Prostate gland (tissue), 2 donors: ENCODE data around the gene SLC25A48. TPM values are rescaled to one million over a fixed set of nuclear protein-coding genes. Genes with fewer than 3 reads are reported as not detected.

Experiments
- DNase-seq: peaks from one replicate; pipeline ENCODE4 v3.0.0-alpha.2; 2019; ENCODE audit warnings: low spot score
- H3K27ac ChIP-seq, 2 donors: fragments of 200-600 bp; sonication (generic); 2 replicates each; pipeline ENCODE4 v1.5.1; 2017 to 2019
- H3K27me3 ChIP-seq: fragments of 200-600 bp; sonication (generic); replicated peaks from 2 replicates; pipeline ENCODE4 v1.5.1; 2019; ENCODE audit not compliant: insufficient read depth
- H3K36me3 ChIP-seq, 2 donors: fragments of 200-600 bp; sonication (generic); 1 replicate in 1 of 2; 2 replicates in 1 of 2; pipeline versions ENCODE4 v1.5.1 to v1.8.1; 2017 to 2019
- H3K4me1 ChIP-seq: fragments of 200-600 bp; sonication (generic); replicated peaks from 2 replicates; pipeline ENCODE4 v1.5.1; 2019
- H3K4me3 ChIP-seq, 2 donors: fragments of 200-600 bp; sonication (generic); 2 replicates each; pipeline ENCODE4 v1.5.1; 2017 to 2019
- H3K9me3 ChIP-seq: fragments of 200-600 bp; sonication (generic); 2 replicates; pipeline ENCODE4 v1.5.1; 2017
- POLR2A ChIP-seq: fragments of 450-650 bp; IDR thresholded peaks from one replicate; pipeline ENCODE4 v1.6.1; 2016; ENCODE audit warnings: antibody characterized with exemption, mild to moderate bottlenecking
- POLR2AphosphoS5 ChIP-seq: sonication (generic); formaldehyde crosslinking; IDR thresholded peaks from one replicate; pipeline ENCODE4 v1.6.1; 2017; ENCODE audit warnings: antibody characterized with exemption
- WGBS: methylation state at CpG from one replicate; pipeline ENCODE4 v1.1.5; 2018; 5-methylcytosine and 5-hydroxymethylcytosine counted together
- intact Hi-C: fragments of 100-400 bp; cut with DNase I; formaldehyde crosslinking; loops from one replicate; pipeline ENCODE4 v1.14.2; 2022
- total RNA-seq, 2 donors: library from RNA; depleted of rRNA; stranded (reverse); fragments of >200 nt; gene quantifications; one replicate each; pipeline ENCODE4 v1.1.0, GENCODE V29; 2016
- TF ChIP-seq, protein P1 (sequence below), 4 experiments: fragments of 200-600 bp in 2 of 4; fragments of 450-650 bp in 2 of 4; sonication (generic) in 2 of 4; IDR thresholded peaks; 1 replicate in 3 of 4; 2 replicates in 1 of 4; pipeline ENCODE4 v1.5.1; 2016 to 2019; ENCODE audit warnings: antibody characterized with exemption in 4 of 4, mild to moderate bottlenecking in 2 of 4, moderate library complexity in 2 of 4

SLC25A48 gene
- total RNA-seq, 2 donors from 2014 or later = 0.77 to 0.85 TPM

- no peaks in the 10 kb centered on the region for H3K27me3 ChIP-seq
- WGBS = 81% methylated on average over 13 of the region's 13 CpGs
- H3K36me3 ChIP-seq = no peaks in the 10 kb centered on the region
- intact Hi-C loops = loop anchor here (5.0 kb wide), 3 partner anchors 59 to 324 kb away; no protein-coding TSS in a partner anchor
- H3K9me3 ChIP-seq = no peaks in the 10 kb centered on the region
- no peak for TF ChIP-seq POLR2A
- TF ChIP-seq, protein P1, sequence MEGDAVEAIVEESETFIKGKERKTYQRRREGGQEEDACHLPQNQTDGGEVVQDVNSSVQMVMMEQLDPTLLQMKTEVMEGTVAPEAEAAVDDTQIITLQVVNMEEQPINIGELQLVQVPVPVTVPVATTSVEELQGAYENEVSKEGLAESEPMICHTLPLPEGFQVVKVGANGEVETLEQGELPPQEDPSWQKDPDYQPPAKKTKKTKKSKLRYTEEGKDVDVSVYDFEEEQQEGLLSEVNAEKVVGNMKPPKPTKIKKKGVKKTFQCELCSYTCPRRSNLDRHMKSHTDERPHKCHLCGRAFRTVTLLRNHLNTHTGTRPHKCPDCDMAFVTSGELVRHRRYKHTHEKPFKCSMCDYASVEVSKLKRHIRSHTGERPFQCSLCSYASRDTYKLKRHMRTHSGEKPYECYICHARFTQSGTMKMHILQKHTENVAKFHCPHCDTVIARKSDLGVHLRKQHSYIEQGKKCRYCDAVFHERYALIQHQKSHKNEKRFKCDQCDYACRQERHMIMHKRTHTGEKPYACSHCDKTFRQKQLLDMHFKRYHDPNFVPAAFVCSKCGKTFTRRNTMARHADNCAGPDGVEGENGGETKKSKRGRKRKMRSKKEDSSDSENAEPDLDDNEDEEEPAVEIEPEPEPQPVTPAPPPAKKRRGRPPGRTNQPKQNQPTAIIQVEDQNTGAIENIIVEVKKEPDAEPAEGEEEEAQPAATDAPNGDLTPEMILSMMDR (IDR thresholded peaks at IDR 0.05) = no peak
- no peak for TF ChIP-seq POLR2AphosphoS5
- no peak for DNase-seq
- H3K4me3 ChIP-seq = no peak overlapping the region
- no peak overlapping the region for H3K27ac ChIP-seq
- no peaks in the 10 kb centered on the region for H3K4me1 ChIP-seq
Observed at GRCh38 chr5:135887881-135888614, 53.6 kb downstream of the SLC25A48 start.

DNA sequence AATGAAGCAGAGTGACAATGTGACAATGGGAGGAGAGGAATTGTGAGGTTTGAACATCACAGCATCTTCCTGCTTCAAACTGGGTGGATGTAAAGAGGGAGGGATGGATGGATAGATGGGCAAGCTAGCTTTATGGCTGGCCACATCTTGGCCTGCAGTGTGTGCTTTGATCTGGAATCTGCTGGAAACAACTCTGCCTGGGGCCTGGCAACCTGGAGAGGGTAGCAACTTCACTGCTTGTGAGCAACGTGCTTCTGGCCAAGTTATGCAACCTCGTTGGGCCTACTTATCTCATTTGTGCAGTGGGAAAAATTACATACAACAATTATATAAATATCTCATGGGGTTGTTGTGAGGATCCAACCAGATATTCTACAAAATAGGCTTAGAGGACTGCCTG is 55.8 kb downstream of the SLC25A48 start:
- Histone ChIP-seq H3K4me1 (no peaks in the 10 kb centered on the region), H3K27me3 (no peaks in the 10 kb centered on the region), H3K27ac (no peak overlapping the region), H3K4me3 (no peak overlapping the region), H3K9me3 (no peaks in the 10 kb centered on the region), H3K36me3 (no peaks in the 10 kb centered on the region)
- WGBS = 46% methylated on average over 2 of the region's 2 CpGs
- TF ChIP-seq POLR2A = no peak
- no peak for TF ChIP-seq POLR2AphosphoS5
- TF ChIP-seq, protein P1 (IDR thresholded peaks at IDR 0.05) = no peak
- no peak for DNase-seq
- intact Hi-C loops = no loop called here

DNA sequence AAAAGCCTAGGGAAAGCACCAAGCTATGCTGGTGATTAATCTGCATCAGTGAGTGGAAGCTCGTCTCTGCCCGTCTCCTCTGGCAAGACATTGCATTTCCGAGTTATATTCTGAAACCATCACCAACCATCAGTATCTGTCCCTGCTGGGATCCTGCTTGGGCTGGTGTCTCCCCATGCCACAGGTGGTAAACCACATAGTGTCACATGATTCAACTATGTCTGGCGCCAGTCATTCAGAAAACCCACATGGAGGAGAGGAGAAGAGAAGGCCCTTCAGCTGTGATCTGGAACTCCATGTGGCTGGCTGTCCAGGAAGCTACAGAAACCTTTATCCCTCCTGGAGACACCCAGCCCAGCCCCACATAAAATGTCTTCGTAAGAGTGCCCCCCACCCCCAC is 56.4 kb downstream of the SLC25A48 start:
- intact Hi-C loops = no loop called here
- H3K4me1 ChIP-seq = no peaks in the 10 kb centered on the region
- H3K27me3 ChIP-seq = no peaks in the 10 kb centered on the region
- H3K27ac ChIP-seq = no peak overlapping the region
- H3K4me3 ChIP-seq = no peak overlapping the region
- no peak for DNase-seq
- TF ChIP-seq POLR2AphosphoS5 (no peak), POLR2A (no peak)
- TF ChIP-seq, protein P1 (IDR thresholded peaks at IDR 0.05) = no peak
- H3K36me3 ChIP-seq = no peaks in the 10 kb centered on the region
- no peaks in the 10 kb centered on the region for H3K9me3 ChIP-seq
- 86% methylated on average over 5 of the region's 5 CpGs for WGBS

DNA sequence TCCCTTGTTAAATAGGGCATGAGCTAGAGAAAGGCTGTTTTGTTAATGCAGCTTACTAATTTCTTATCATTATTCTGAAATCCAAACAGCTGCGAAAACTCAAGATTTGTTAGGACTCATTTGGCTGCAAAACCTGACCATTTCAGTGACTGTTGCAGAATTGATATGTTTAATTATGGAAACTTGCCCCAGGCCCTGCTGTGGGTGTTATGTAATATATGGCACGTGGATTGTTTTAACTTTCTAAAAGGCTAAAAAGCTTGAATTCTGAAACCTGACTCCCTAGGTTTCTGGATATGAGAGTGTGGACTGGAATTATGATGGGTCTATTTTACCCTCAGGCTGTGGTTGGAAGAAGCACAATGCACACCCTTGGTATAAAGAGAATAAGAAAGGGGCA is 56.8 kb downstream of the SLC25A48 start:
- no peaks in the 10 kb centered on the region for H3K36me3 ChIP-seq
- DNase-seq = no peak
- intact Hi-C loops = no loop called here
- no peak for TF ChIP-seq POLR2A
- TF ChIP-seq POLR2AphosphoS5 = no peak
- TF ChIP-seq, protein P1 (IDR thresholded peaks at IDR 0.05) = no peak
- H3K27me3 ChIP-seq = no peaks in the 10 kb centered on the region
- H3K4me1 ChIP-seq = no peaks in the 10 kb centered on the region
- 46% methylated on average over 2 of the region's 2 CpGs for WGBS
- no peak overlapping the region for H3K27ac ChIP-seq
- no peaks in the 10 kb centered on the region for H3K9me3 ChIP-seq
- H3K4me3 ChIP-seq = no peak overlapping the region

DNA sequence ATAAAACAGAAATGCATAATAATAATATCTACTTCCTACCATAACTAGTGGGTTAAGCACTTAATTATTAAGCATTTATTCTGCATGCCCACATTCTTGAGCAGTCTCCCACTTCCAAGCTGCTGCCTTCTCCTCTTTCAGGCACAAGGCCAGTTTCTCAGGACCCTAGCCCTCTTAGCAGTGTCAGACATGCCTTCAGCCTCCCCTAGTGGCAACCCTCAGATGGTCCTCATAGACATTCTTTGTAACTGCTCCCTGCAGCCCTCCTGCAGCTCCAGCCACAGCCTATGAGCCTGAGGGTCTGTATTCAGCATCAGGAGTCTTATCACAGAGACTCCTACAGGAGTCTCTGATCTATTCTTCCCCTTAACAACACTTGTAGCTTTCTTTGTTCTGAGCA is 57.3 kb downstream of the SLC25A48 start:
- Histone ChIP-seq H3K4me3 (no peak overlapping the region), H3K27ac (no peak overlapping the region), H3K4me1 (no peaks in the 10 kb centered on the region), H3K9me3 (no peaks in the 10 kb centered on the region), H3K27me3 (no peaks in the 10 kb centered on the region), H3K36me3 (no peaks in the 10 kb centered on the region)
- TF ChIP-seq, protein P1 (IDR thresholded peaks at IDR 0.05) = no peak
- TF ChIP-seq POLR2AphosphoS5 = no peak
- TF ChIP-seq POLR2A = no peak
- intact Hi-C loops = no loop called here
- DNase-seq = no peak
